Myocyte (in vitro differentiated cells): ENCODE data around the gene UTP25. TPM values are rescaled to one million over a fixed set of nuclear protein-coding genes. Genes with fewer than 3 reads are reported as not detected.
A peak's percentile ranks its signal among the peaks of the same experiment; 100 is the strongest.
"Not testable (repeated sequence)": the region's sequence is repeated elsewhere in the genome, so short reads cannot be mapped to it uniquely, and the experiment has no call there.

ENCODE experiments used
- DNase-seq: peaks from one replicate; pipeline ENCODE4 v3.0.0-alpha.2; 2012; ENCODE audit warnings: low read depth
- polyA plus RNA-seq: library from polyadenylated mRNA; unstranded; fragments of >200 nt; gene quantifications from one replicate; pipeline ENCODE4 v1.2.1, GENCODE V29; 2012; ENCODE audit warnings: missing spikeins
- total RNA-seq: library from RNA; depleted of rRNA; stranded (reverse); fragments of >200 nt; gene quantifications from 2 replicates; pipeline ENCODE4 v1.2.3, GENCODE V29; 2014

UTP25 gene, protein sequence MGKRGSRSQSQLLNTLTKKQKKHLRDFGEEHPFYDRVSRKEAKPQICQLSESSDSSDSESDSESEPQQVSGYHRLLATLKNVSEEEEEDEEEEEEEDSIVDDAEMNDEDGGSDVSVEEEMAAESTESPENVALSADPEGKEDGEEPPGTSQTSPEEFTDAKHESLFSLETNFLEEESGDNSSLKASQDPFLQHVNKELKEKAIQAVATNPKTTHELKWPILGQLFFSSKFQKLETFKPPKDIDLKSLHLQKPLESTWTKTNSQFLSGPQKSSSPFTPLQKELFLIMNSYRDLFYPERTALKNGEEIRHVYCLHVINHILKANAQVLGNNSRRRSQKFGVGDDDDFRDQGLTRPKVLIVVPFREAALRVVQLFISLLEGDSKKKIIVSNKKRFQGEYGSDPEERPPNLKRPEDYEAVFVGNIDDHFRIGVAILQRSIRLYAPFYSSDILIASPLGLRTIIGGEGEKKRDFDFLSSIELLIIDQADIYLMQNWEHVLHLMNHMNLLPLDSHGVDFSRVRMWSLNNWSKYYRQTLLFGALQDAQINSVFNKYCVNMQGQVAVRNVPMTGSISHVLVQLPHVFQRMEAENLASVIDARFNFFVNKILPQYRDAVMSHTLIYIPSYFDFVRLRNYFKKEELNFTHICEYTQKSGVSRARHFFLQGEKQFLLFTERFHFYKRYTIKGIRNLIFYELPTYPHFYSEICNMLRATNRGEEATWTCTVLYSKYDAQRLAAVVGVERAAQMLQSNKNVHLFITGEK
- total RNA-seq: 6.7 and 6.8 TPM in 2 replicates
- polyA plus RNA-seq: 4.6 TPM

DNA sequence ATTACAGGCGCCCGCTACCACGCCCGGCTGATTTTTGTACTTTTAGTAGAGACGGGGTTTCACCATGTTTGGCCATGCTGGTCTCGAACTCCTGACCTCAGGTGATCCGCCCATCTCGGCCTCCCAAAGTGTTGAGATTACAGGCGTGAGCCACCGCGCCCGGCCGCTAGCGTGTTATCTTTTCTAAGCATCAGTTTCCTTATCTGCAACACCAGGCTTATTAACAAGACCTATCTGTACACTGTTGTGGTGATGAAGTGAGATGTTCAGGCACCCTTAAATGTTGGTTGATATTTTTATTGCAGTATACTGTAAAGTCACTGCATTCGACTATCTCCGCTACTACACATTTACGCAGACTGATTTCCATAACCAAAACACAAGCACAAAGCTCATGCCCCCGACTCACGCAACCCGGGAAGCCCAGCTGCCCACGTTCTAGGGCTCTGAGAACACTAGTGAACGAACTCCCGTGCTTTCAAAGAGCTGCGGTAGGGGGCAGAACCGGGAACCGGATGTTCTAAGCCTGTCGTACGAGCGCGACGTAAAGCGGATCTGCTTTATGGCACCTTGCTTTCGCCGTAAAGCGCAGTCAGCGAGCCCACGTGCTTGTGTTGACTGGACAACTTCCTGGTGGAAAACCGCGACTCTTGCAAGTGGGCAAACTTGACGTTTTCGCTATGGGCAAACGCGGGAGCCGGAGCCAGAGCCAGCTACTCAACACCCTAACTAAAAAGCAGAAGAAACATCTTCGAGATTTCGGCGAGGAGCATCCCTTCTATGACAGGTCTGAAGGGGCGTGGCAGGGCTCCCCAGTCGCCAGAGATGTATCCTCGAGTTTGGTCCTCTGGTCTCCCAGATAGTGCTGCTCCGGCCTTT, at the start of gene UTP25:
UTP25 (plus strand) TSS at position 589 of the 879 bp plus-strand sequence; CDS start at position 681, 92 bp downstream.
- peak; percentile 97 for DNase-seq

DNA sequence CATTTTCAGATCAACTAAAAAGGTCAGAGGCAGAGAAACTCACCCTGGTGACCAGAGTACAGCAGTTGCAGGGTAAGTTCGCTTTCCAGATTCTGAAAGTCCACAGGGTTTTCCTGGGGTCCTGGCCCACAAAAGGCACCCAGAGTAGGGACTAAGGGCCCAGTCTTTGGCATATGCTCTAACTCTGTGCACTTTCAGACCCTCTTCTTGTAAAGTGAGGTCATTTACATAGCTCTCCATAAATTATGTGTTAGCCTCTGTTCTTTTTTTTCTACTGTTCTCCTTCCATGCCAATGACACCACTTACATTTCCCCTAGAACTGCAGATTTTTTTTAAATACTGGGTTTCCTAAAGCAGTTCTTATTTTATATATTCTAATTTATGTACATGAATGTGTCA, 49.7 kb upstream of the UTP25 start:
- DNase-seq: no peak

DNA sequence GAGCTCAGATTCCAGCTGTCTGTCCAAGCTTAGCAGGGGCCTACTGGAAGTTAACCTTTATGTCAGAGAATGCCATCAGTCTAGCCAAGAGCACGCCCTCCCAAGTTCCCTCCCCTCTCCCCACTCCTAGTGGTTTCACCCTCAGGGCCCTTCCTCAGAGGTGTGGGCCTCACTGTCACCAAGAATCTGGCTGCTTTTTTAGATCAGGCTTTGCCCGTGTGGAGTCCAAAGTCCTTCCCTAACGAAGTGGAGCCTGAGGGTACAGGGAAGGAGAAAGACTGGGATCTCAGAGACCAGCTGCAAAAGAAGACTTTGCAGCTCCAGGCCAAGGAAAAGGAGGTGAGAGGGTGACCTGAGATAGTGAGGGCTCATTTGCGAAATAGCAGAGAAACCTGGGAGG, 47.5 kb upstream of the UTP25 start:
- DNase-seq: no peak

DNA sequence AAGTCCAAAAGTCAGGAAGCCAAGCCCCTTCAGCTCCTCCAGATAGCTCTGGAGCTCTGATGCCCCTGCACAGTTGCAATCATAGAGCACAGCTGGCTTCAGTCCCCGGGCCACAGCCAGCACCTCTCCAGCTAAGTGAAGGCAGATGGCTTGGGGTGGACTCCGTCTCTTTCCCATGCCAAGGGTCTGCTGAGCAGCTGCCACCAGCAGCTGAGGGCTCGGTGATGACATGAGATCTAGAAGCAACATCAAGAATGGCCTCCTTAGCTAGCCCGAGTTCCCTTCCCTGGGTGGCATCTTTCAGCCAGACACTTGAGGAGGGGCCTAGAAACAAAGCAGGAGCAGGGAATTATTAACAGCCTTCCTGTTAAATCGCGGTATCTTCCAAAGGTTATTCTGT, 44.4 kb upstream of the UTP25 start:
- peak; percentile 79 for DNase-seq

DNA sequence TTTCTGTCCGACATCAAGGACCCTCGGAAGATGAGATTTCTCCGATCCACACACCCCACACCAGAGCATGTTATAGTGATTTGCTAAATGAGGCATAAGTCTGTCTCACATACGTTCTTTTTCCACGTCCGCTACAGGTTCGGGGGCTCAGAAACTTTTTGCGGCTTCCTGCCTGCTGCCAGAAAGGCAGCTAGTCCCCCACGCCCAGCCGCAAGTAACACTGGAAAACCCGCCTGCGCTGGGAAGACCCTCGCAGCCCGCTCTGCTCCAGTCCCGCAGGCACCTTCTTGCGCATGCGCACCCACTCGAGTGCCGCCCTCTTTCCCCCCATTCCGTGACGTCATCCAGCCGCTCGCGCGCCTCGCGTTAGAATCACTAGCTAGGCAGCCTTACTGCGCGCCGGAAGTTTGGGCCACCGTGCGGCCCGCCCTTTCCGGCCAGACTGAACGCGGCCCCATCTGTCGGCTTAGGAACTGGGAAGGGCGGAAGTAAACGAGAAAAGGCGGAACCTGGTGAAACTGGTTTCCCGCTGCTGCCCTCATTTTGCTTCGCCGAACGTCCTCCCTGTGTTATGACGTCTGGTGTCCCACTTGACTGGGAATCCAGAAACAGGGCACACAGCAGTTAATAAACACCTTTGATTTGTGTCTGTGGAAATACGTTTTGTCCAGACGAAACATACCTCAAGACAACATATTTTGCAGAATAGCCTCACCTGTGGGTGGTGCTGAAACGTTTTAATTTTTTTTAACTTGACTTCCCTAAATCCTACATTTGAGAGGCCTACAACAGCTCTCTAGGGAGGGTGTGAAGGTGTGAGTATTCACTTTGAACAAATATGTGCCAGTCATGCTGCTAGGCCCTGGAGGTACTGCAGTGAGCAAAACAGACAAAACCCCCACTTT, 43.3 kb upstream of the UTP25 start, which contains the start of gene C1orf74:
C1orf74 (minus strand) TSS at position 295 of the 905 bp plus-strand sequence. CDS start 925 bp downstream, outside the sequence.
- peak; percentile 99 for DNase-seq

DNA sequence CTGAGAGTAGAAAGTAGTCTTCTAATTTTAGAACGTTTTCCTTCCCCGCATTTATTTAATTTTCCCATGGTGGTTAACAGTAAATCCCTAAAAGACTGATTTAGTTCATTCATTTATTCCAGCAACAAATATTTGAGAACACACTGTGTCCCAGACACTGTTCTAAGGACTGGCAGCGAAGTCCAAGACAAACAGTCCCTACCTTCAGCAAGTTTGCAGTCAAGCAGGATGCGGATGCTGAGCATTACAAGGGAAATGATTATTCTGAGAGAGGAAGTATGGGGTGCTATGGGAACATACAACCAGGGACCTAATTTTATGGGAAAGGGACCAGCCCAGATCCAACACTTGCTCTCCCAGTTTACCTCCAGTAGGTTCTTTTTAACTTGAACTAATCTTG, 42.2 kb upstream of the UTP25 start:
- no peak for DNase-seq

DNA sequence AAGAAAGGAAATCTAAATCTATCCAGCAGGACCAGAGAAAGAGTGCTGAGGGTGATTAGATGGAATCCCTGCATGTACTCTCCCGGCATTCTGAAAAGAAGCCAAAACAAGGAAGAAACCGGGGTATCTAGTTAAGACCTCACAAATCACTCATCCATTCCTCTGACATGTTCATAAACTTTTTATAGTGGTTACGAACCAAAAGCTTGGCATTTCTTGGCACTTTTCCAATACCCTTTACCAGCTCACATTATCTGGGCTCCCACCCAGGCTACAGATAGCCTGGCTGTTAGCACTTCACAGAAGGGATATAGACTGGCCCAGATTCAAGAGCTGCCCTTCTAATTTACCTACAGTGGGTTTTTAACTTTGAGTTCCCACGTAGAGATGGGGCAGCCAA, 41.6 kb upstream of the UTP25 start:
- DNase-seq: no peak

DNA sequence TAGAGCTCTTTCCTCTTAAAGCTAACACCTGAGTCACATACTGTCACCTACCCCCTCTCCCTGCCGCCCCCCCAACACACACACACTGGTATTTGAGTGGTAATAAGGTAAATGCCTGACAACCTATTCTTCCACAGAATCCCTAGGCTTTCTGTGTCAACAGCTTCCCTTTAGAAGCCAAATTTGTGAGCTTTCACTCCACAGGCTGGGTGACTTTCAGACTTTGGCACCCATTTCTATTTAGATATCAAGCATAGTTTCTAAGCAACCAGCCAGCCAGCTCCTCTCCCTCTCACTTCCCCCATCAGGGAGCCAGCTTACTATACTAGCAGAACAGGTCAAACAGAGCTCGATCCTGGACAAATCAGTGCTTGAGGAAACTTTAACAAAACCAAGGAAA, 40.2 kb upstream of the UTP25 start:
- DNase-seq: no peak

DNA sequence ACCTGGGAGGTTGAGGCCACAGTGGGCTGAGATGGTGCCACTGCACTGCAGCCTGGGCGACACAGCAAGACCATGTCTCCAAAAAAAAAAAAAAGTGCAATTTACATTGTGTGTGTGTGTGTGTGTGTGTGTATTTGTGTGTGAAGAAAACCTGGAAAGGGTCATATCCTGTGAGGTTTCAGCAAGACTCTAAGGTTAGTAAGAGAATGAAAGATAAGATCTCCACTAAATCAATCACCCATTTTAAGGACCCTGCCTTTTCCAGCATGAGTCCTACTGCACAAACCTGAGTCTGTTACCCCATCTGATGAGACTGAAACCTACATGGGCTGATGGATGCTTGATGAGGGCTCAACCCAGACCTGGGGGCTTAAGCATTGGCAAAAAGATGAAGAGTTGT, 38.5 kb upstream of the UTP25 start:
- no peak for DNase-seq

DNA sequence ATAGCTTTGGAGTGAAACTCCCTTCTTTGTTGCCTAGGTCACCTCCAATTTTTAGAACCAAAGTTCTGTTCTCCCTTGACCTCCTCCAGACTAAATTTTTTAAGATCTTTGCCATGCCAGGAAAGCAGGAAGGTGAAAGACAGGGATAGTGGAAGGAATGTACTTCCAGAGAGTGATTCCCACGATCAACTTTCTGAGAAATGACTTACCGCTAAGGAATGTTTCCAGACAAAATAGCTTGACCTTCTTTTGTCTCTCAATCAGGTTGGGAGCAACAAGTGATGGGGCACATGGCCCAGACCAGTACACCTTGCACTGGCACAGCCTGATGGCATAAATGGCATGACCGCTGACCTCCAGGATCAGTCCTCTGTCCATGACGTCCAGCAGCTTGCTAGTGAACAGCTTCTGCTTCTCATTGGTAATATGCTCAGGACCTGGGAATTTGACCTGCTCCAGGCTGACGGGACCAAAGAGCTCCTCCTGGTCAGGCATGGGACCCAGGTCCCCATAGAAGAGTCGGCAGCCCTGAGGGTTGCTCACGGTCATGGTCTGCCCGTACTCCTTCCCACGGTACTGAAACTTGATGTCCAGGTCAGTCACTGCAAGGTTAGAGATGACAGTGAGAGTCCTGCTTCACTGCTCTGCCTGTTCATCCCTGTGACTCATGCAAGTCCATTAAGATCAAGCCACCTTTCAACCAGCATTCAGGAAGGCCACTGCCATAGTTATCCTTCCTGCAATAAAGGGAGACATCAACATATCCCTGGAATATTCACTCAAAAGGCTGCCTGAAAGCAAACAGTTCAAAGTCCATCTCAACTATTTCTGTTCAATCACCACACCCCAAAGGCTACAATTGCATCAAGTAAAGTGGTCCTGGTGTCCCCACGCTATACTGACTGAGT, 37.2 kb upstream of the UTP25 start:
- DNase-seq: no peak

DNA sequence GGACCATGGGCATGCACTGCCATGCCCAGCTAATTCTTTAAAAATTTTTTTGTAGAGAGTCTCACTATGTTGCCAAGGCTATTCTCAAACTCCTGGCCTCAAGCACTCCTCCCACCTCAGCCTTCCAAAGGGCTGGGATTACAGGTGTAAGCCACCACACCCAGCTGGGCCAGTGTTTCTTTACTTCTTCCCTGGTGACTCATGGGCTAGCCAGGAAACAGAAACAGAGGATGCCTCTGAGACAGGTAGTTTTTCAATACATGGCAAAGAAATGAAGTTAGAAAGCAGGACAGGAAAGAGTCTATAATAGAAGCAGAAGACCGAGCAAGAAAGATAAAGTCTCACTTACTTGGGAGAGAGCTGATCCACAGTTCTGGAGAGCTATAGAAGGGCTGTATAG, 35.9 kb upstream of the UTP25 start:
- DNase-seq: no peak

DNA sequence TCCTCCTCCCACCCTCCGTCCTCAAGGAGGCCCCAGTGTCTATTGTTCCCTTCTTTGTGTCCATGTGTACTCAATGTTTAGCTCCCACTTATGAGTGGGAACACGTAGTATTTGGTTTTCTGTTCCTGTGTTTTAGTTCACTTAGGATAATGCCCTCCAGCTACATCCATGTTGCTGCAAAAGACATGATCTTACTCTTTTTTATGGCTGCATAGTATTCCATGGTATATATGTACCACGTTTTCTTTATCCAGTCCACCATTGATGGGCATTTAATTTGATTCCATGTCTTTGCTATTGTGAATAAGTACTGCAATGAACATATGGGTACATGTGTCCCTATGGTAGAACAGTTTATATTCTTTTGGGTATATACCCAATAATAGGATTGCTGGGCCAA, 34.1 kb upstream of the UTP25 start:
- DNase-seq: not testable (repeated sequence)

DNA sequence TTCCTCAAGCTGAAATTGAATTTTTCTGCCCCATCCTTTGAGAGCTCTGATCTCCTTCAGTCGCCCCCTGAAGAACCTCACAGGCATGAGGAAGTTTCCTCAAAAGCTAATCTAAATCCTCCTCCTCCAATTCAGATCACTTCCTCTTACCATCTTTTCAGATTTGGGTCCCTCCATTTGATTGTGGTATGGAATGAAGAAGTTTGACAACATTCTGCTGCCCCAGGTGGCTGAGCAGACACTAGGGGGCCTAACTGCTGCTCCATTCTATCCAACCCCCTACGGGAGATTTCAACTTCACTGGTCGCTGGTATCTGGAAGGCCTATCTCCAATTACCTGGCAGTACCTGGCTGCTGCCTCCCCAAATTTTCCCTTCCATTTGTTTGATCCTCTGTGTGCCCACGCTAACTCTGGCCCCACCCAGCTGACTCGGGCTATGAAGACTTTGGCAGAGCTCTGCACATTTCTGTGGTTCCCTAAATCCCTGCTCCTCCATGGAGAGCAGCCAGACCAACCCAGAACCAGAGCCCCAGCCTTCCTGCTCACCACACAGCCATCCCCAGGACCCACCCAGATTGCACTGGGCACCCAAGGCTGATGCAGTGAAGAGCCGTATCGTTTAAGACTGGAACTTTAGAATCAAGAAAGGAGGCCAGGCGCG, 29.7 kb upstream of the UTP25 start:
- peak; percentile 91 for DNase-seq

DNA sequence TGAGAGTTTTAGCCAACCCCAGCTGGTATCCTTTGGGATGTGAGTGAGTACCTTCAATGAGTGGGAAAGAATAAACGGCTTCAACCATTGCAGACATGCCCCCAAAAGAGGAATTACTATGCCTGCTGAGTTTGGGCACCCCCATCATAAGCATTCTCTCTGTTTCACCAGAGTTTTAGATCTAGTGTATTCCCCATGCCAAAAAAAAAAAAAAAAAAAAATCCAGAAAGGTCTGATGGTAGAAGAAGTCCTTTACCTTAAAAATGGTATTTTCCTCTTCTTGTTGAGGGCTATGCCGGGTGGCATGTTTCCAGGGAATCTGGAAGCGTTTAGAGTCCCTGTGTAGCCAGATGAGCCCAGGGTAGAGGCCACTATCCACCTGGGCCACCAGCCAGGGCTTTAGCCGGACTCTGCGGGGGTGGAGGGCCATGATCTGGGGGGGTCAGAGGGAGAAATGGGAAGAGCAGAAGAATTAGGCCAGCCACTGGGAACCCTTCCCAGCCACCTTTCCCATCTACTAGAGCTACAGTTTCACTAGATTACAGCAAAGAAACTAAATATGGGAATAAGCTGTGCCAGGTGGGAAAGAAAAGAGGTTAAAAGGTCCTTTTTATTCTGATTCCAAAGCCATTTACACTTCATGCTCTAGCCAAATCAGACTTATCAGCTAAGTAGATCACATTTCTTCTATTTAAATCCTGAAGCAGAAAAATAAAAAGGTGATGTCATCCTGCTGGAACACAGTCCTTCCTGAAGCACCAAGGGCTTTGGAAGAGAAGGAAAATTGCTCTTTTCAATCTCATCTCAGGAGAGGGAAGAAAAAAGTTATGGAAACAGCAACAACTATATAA, 26.6 kb upstream of the UTP25 start:
- peak; percentile 51 for DNase-seq

DNA sequence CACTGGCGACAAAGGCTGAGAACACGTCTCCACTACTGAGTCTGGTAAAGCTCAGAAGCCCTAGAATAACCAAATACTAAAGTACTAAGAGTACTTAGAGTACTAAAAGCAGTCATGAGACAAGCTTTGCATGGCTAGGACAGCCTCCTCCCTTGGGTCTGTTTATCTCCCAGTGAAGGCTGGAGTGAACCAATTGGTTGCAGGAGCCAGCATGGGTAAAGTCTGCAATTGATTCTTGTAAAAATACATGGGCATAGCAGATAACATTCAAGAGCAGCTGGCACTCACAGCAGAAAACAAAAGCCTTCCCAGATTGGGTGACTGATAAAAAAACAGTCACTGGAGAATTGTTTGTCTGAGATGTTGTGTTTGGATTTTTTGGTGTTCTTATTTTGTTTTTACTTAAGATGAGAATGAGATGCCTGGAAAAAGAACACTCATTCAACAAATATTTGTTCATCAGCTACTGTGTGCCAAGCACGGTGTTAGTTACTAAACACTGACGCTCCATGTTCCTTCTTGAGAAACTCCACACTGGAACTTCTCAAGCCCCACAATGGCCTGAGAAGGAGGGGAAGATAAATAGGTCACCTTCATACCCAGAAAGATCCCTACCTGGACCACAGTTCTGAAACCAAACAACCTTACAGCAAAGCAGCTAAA, 25.5 kb upstream of the UTP25 start:
- DNase-seq: peak; percentile 38

DNA sequence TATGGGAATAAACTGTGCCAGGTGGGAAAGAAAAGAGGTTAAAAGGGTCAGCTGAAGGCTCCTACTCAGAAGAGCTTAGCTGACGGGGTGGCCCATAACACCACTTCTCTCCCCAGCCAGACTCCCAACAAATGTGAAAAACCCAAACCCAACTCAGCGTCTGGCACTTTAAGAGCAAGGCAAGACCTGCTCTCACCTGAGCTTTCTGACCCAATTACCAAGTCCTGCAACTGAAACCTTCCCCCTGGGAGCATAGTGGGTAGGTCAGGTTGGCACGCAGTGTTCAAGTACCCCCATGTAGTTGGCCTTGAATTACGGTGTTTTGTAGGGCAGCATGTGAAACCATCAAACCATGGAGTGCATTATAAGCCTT, 25.0 kb upstream of the UTP25 start:
- DNase-seq: no peak

DNA sequence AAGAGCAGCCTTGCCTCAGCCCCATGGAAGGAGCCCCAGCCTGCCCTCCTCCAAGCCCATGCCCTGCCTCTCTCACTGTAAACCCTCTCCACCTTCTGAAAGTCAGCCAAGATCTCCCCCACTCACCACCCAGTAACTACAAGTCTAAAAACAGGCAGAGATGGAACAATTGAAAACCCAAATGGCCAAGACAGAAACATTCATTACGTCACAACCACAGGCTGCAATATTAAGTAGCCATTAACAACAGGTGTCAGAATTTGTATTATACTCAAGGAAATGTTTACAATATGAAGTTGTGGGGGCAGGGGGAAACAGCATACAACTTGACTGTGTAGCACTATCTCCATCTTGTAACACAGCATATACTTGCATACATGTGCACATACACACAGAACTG, 24.2 kb upstream of the UTP25 start:
- DNase-seq: no peak
